OCI-M1 (cell line): ENCODE data around the gene BABAM2.
"Not testable (repeated sequence)": the region's sequence is repeated elsewhere in the genome, so short reads cannot be mapped to it uniquely, and the experiment has no call there.

ENCODE experiments used
- DNase-seq: peaks from one replicate; lab custom pipeline; 2025; lab: John Stamatoyannopoulos, UW

The BABAM2 gene

GRCh38 chr2:27978761-27979160 lies 88.2 kb downstream of the BABAM2 start:
- not testable (repeated sequence) for DNase-seq

GRCh38 chr2:27980242-27980641 lies 89.7 kb downstream of the BABAM2 start:
- DNase-seq, result no peak

- no peak for DNase-seq
Measured at GRCh38 chr2:27984153-27984552, 93.6 kb downstream of the BABAM2 start.

GRCh38 chr2:27988306-27988705 lies 97.8 kb downstream of the BABAM2 start:
- DNase-seq, result peak; percentile 74

GRCh38 chr2:27988718-27989117 lies 98.2 kb downstream of the BABAM2 start:
- no peak for DNase-seq

GRCh38 chr2:27989149-27989548 lies 98.6 kb downstream of the BABAM2 start:
- peak; percentile 31 for DNase-seq

- DNase-seq, result no peak
Measured at GRCh38 chr2:27990030-27990590, 99.6 kb downstream of the BABAM2 start.

- DNase-seq, result no peak
Measured at GRCh38 chr2:27991146-27991545, 100.6 kb downstream of the BABAM2 start.

GRCh38 chr2:27992787-27993401 lies 102.4 kb downstream of the BABAM2 start:
- DNase-seq, result no peak

GRCh38 chr2:27993402-27993787 lies 102.9 kb downstream of the BABAM2 start:
- peak; percentile 9 for DNase-seq

- DNase-seq, result no peak
Measured at GRCh38 chr2:27993950-27994728, 103.6 kb downstream of the BABAM2 start.

GRCh38 chr2:27996156-27996922 lies 105.8 kb downstream of the BABAM2 start:
- DNase-seq, result no peak

GRCh38 chr2:28000287-28000686 lies 109.8 kb downstream of the BABAM2 start:
- no peak for DNase-seq

- no peak for DNase-seq
Measured at GRCh38 chr2:28002181-28002580, 111.7 kb downstream of the BABAM2 start.

GRCh38 chr2:28004086-28004485 lies 113.6 kb downstream of the BABAM2 start:
- DNase-seq, result peak; percentile 55

GRCh38 chr2:28009732-28010131 lies 119.2 kb downstream of the BABAM2 start:
- no peak for DNase-seq

- no peak for DNase-seq
Measured at GRCh38 chr2:28011322-28011737, 120.8 kb downstream of the BABAM2 start.

GRCh38 chr2:28018474-28018873 lies 127.9 kb downstream of the BABAM2 start:
- DNase-seq, result not testable (repeated sequence)

GRCh38 chr2:28019521-28019920 lies 129.0 kb downstream of the BABAM2 start:
- DNase-seq, result not testable (repeated sequence)

GRCh38 chr2:28021898-28022297 lies 131.4 kb downstream of the BABAM2 start:
- peak; percentile 89 for DNase-seq

- DNase-seq, result no peak
Measured at GRCh38 chr2:28025123-28025522, 134.6 kb downstream of the BABAM2 start.

- DNase-seq, result not testable (repeated sequence)
Measured at GRCh38 chr2:28026230-28026629, 135.7 kb downstream of the BABAM2 start.
